ENCODE measurements around the gene C10orf105.

DNA sequence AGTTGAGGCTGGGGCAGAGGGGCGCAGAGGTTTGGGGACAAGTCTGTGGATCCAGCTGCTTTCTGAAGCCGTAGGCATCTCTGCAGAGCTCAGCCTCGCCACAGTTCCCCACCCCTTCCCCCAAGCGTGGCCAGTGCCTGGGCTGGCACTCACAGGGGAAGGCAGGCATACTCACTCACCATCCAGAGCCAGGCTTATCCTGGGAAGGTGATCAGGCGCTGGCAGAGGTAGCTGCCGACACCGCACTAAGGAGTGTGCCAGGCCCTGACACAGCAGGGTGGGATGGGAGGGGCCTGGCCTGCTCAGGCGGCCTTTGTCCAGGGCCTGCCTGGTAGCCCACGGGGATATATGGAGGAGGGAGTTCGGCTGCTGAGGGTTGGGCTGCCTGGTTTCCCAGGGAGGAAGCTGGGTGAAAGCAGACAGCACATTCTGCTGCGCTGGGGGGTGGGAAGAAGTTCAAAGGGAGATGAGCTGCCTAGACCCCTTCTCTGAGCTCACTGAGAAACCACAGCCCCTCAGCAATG is 37.9 kb upstream of the C10orf105 start:
- TF ChIP-seq CTCF (IDR thresholded peaks at IDR 0.05; ENCODE audit: low read length) (no peak), EZH2 (IDR thresholded peaks at IDR 0.05; ENCODE audit: borderline replicate concordance, low read length) (no peak)

Measured in OCI-LY1 (cell line).